ENCODE measurements around the gene VEGFC.

VEGFC gene

DNA sequence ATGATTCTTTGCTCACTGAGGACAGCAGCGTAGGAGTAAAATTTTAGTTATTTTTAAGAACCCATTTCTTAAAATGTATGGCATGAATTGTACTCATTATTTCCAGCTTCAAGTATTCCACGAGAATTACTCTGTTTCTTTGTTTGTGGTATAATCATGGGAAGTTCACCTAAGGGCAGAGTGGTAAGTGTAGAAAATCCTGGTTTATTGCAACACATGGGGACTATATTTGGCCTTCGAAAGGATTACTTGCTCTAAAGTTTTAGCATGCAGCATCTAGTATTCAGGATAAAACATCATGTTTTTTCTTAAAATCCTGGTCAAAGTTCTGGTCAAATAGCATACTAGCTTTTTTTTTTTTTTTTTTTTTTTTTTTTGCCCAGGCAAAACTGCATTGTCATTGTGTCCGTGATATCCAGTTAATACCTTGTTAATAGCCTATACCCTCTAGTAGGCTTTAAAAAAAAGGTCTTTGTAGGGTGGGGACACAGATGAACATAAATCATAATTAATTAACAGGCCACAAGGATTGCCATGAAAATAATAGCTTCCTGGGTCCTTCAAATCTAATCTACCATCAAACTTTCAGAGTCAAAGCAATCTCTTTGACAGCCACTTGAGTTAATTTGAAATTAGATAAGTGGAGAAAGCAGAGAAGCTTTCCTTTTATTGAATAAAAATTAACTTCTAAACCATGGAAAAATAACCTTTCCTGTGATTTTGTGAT lies 44.6 kb upstream of the VEGFC start:
- in situ Hi-C loops (cut with MboI; ENCODE audit: low pct_unique_long_range_greater_than_20kb, low sequenced_read_pairs, unreplicated experiment): no loop called here
- no peak for DNase-seq (ENCODE audit: low spot score)
- TF ChIP-seq, protein P1, sequence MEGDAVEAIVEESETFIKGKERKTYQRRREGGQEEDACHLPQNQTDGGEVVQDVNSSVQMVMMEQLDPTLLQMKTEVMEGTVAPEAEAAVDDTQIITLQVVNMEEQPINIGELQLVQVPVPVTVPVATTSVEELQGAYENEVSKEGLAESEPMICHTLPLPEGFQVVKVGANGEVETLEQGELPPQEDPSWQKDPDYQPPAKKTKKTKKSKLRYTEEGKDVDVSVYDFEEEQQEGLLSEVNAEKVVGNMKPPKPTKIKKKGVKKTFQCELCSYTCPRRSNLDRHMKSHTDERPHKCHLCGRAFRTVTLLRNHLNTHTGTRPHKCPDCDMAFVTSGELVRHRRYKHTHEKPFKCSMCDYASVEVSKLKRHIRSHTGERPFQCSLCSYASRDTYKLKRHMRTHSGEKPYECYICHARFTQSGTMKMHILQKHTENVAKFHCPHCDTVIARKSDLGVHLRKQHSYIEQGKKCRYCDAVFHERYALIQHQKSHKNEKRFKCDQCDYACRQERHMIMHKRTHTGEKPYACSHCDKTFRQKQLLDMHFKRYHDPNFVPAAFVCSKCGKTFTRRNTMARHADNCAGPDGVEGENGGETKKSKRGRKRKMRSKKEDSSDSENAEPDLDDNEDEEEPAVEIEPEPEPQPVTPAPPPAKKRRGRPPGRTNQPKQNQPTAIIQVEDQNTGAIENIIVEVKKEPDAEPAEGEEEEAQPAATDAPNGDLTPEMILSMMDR (IDR thresholded peaks at IDR 0.05; ENCODE audit: extremely low read depth, insufficient read depth, missing control alignments): no peak

DNA sequence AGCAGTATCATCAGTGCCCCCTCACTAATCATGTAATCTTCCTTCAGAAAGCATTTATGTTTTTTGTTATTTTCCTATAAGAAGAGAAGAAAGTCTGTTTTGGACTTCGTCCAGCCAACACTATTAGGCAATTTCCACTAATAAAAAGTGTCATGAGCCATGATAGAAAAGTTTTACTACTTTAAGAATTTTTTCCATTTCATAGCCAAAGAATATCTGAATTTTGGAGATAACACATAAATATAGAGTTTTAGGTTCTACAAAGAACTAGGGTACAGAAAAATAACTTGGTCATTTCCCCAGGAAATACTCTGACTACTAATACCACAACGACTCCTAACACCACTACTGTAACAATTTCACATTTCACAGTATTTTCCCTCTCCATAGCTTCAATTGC lies 41.8 kb upstream of the VEGFC start:
- TF ChIP-seq, protein P1 (IDR thresholded peaks at IDR 0.05; ENCODE audit: extremely low read depth, insufficient read depth, missing control alignments): no peak
- no peak for DNase-seq (ENCODE audit: low spot score)
- in situ Hi-C loops (cut with MboI; ENCODE audit: low pct_unique_long_range_greater_than_20kb, low sequenced_read_pairs, unreplicated experiment): no loop called here

- in situ Hi-C loops (cut with MboI; ENCODE audit: low pct_unique_long_range_greater_than_20kb, low sequenced_read_pairs, unreplicated experiment): no loop called here
- DNase-seq (ENCODE audit: low spot score): no peak
- TF ChIP-seq, protein P1 (IDR thresholded peaks at IDR 0.05; ENCODE audit: extremely low read depth, insufficient read depth, missing control alignments): no peak
These were observed 40.9 kb upstream of the VEGFC start for GRCh38 chr4:176833400-176834175.

DNA sequence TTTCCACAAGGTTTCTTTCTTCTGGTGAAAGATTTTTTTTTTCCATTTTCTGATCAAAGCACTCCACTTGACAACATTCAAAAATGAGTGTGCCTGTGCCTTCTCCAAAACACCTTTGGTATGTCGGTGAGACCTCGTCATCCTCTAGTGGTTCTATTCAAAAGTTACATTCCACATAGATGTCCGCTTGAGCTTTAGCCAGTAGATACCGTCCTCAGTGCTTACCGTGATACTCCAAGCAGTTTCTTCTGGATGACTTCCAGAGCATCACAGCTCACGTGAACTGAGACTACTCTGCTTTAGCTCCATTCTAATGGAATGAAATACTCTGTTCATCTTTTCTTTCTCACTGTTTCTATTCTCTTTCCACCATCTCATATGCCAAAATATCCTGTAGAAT lies 38.2 kb upstream of the VEGFC start:
- no peak for DNase-seq (ENCODE audit: low spot score)
- TF ChIP-seq, protein P1 (IDR thresholded peaks at IDR 0.05; ENCODE audit: extremely low read depth, insufficient read depth, missing control alignments): no peak
- in situ Hi-C loops (cut with MboI; ENCODE audit: low pct_unique_long_range_greater_than_20kb, low sequenced_read_pairs, unreplicated experiment): no loop called here

GRCh38 chr4:176825586-176825985 lies 32.9 kb upstream of the VEGFC start:
- TF ChIP-seq, protein P1 (IDR thresholded peaks at IDR 0.05; ENCODE audit: extremely low read depth, insufficient read depth, missing control alignments): no peak
- in situ Hi-C loops (cut with MboI; ENCODE audit: low pct_unique_long_range_greater_than_20kb, low sequenced_read_pairs, unreplicated experiment): no loop called here
- DNase-seq (ENCODE audit: low spot score): no peak

DNA sequence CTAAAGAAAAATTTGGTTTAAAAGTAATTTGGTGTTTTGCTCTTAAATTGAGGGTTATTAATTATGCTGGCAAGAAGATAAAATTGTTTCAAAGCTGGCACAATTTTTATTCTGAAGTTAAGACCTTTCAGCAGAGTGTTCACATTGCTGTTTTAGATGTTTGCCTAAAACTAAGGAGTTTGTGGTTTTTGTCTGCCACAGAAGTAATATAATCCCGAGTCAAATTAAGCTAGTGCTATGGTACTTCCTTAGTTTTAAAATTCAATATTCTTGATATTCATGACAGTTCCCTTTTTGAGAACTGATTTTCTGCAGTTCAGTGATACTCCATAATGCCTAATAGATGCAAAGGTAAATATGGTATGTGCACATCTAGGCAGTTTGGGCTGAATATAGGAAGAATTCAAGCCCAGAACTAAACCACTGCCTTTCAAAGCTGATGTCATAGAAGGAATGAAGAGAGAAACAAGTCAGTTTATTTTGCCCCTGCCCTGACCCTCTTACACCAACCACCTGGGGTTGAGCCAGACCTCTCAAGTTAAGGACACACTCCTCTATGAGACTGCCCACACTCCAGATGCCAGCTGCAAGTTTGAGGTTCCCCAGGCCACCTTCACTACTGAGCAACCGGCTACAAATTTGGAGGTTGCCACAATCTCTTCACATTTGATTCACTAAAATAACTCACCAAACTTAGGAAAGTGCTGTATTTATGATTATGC lies 32.1 kb upstream of the VEGFC start:
- no peak for DNase-seq (ENCODE audit: low spot score)
- in situ Hi-C loops (cut with MboI; ENCODE audit: low pct_unique_long_range_greater_than_20kb, low sequenced_read_pairs, unreplicated experiment): no loop called here
- TF ChIP-seq, protein P1 (IDR thresholded peaks at IDR 0.05; ENCODE audit: extremely low read depth, insufficient read depth, missing control alignments): no peak

Measured in GM13977 (cell line).